ENCODE data around the gene ASPDH.
"Not testable (repeated sequence)": the region's sequence is repeated elsewhere in the genome, so short reads cannot be mapped to it uniquely, and the experiment has no call there.

Gene ASPDH

GRCh38 chr19:50547385-50548190 lies 33.9 kb upstream of the ASPDH start:
- DNase-seq: no peak

- DNase-seq: no peak
Observed at GRCh38 chr19:50546527-50547221, 33.0 kb upstream of the ASPDH start.

GRCh38 chr19:50542943-50543342 lies 29.2 kb upstream of the ASPDH start:
- no peak for DNase-seq

GRCh38 chr19:50537769-50538230 lies 24.1 kb upstream of the ASPDH start:
- peak; percentile 82 for DNase-seq

GRCh38 chr19:50537306-50537685 lies 23.6 kb upstream of the ASPDH start:
- DNase-seq: no peak

GRCh38 chr19:50536662-50537305 lies 23.1 kb upstream of the ASPDH start:
- DNase-seq: no peak

- DNase-seq: no peak
Observed at GRCh38 chr19:50535672-50536187, 22.0 kb upstream of the ASPDH start.

- DNase-seq: no peak
Observed at GRCh38 chr19:50534478-50534877, 20.8 kb upstream of the ASPDH start.

- DNase-seq: no peak
Observed at GRCh38 chr19:50532952-50533351, 19.2 kb upstream of the ASPDH start.

GRCh38 chr19:50531171-50531612 lies 17.5 kb upstream of the ASPDH start:
- no peak for DNase-seq

GRCh38 chr19:50528052-50528451 lies 14.3 kb upstream of the ASPDH start:
- not testable (repeated sequence) for DNase-seq

GRCh38 chr19:50522881-50523280 lies 9.2 kb upstream of the ASPDH start:
- DNase-seq: no peak

- DNase-seq: no peak
Observed at GRCh38 chr19:50520822-50521465, 7.2 kb upstream of the ASPDH start.

- DNase-seq: no peak
Observed at GRCh38 chr19:50519006-50519575, 5.4 kb upstream of the ASPDH start.

GRCh38 chr19:50518091-50519005 lies 4.6 kb upstream of the ASPDH start:
- DNase-seq: no peak

- no peak for DNase-seq
Observed at GRCh38 chr19:50517704-50518075, 4.0 kb upstream of the ASPDH start.

GRCh38 chr19:50516964-50517703 lies 3.4 kb upstream of the ASPDH start:
- no peak for DNase-seq

GRCh38 chr19:50516456-50516855 lies 2.7 kb upstream of the ASPDH start:
- DNase-seq: no peak

- no peak for DNase-seq
Observed at GRCh38 chr19:50515168-50515561, 1.5 kb upstream of the ASPDH start.

- peak; percentile 47 to 71 for DNase-seq
Observed at GRCh38 chr19:50514346-50515167, 844 bp upstream of the ASPDH start.

Data from SHP77 (cell line).